GM10248 (cell line): Measurements from ENCODE around the gene FADS6.

ENCODE experiments used
- CTCF ChIA-PET: fragments of 300-600 bp; sonication (Branson Sonifier 250); formaldehyde crosslinking; extraction: SDS; loops from one replicate; lab custom pipeline; 2021; ENCODE audit warnings: antibody characterized with exemption; lab: Yijun Ruan, JAX
- POLR2A ChIA-PET: fragments of 350-650 bp; sonication (Branson Sonifier 250); formaldehyde crosslinking; extraction: SDS; loops from one replicate; lab custom pipeline; 2020; ENCODE audit warnings: antibody characterized with exemption; lab: Yijun Ruan, JAX
- DNase-seq: peaks from one replicate; pipeline ENCODE4 v3.0.0; 2012; ENCODE audit errors: extremely low spot score
- TF ChIP-seq, protein P1 (sequence below): IDR thresholded peaks from 2 replicates; pipeline ENCODE4 v1.5.1; 2012; ENCODE audit warnings: mild to moderate bottlenecking, low read depth; ENCODE audit errors: extremely low read depth, missing control alignments, control extremely low read depth

The FADS6 gene

DNA sequence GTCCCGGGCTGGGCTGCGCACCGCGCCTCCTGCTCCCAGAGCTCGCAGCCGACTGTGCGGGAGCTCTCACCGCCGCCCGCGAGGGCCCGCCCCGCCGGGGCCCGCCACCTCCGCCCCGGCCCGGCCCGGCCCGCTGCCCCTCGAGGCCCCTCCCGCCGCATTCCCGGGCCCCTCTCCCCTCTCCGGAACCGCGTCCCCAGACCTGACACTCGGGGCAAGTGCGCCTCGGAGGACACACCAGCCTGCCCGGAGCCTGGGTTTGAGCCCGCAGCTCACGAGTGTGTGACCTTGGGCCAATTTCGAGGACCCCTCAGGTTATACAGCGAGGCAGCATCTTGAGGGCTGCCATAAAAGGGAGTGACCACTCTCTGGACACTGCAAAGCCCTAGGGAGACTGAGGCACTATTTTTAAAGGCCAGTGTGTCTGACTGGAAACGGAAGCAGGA, 31.7 kb downstream of the FADS6 start:
- TF ChIP-seq, protein P1, sequence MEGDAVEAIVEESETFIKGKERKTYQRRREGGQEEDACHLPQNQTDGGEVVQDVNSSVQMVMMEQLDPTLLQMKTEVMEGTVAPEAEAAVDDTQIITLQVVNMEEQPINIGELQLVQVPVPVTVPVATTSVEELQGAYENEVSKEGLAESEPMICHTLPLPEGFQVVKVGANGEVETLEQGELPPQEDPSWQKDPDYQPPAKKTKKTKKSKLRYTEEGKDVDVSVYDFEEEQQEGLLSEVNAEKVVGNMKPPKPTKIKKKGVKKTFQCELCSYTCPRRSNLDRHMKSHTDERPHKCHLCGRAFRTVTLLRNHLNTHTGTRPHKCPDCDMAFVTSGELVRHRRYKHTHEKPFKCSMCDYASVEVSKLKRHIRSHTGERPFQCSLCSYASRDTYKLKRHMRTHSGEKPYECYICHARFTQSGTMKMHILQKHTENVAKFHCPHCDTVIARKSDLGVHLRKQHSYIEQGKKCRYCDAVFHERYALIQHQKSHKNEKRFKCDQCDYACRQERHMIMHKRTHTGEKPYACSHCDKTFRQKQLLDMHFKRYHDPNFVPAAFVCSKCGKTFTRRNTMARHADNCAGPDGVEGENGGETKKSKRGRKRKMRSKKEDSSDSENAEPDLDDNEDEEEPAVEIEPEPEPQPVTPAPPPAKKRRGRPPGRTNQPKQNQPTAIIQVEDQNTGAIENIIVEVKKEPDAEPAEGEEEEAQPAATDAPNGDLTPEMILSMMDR = no peak
- ChIA-PET POLR2A (interaction anchor here (0.6 kb wide), 1 partner anchor 70 kb away, joined by 3 read pairs; no protein-coding TSS in a partner anchor), CTCF (interaction anchor here (1.0 to 12.9 kb wide), 21 partner anchors 8 to 205 kb away, joined by 3 to 248 read pairs (median 9); partner anchors contain the start of genes FDXR and RAB37)
- DNase-seq = no peak

DNA sequence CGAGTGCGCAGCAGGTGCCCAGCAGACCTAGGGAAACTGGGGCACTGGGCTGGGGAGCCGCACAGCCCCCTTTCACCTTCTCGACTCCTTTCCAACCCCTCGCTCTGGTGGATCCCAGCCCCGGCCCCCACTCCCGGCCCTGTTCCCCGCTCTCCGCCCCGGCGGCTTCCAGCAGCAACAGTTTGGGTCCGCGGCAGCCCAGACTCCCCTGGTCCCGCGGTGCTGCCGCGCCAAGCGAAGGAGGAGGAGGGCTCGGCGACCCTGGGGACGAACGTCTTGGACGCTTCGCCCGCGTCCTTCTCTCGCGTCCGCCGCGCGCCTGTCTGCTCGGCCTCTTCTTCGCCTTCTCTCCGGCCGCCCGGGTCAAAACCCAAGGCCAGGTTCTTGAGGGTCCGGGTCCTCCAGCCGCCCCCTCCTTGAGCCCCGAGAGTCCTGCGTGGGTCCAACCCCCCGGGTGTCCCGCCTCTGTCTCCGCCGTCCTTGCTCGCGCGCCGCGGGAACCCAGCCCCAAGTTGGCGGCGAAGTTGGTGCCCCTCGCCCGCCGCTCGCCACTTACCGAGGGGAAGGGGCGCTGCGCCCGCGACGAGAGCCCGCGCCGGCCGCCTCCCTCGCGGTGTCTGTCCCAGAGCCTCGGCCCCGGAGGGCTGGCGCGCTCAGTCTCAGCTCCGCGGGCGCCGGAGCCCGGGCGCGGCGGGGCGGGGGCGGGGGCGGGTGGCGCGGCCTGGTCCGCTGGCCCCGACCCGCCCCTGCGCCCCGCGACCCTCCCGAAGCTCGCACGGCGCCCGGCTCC, 32.4 kb downstream of the FADS6 start:
- DNase-seq = no peak
- CTCF ChIA-PET = interaction anchor here (1.3 to 12.9 kb wide), 13 partner anchors 8 to 123 kb away, joined by 3 to 248 read pairs (median 16); partner anchors contain the start of genes FDXR and RAB37
- TF ChIP-seq, protein P1 = no peak
- POLR2A ChIA-PET = no interaction called here

DNA sequence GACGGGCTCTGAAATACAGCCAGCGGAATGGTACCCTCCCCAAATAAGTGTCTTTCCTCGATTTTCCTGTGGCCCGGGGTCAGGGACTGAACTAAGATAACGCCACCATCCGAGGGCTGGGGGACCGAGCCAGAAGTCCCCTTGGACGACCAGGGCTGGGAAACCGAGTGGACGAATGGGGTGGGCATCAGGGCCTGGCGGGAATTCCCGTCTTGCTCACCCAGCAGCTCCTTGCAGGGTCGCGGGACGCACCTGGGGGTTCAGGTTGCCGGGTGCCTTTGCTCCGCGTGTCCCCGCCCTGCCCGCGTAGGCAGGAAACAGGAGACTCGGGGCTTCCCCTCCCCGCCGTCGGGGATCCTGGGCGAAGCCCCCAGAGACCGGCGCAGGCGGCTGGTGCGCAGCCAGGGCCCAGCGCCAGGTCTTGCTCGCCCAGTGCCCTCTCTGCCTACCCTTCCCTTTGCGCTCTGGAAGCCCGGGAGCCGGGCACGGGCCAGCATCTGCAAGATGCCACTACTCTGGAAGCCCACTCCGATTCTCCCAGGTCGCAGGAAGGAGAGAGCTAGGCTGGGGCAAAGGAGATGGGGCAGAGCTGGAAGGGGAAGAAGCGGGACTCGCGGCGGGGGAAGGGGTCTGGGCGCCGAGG, 33.1 kb downstream of the FADS6 start:
- CTCF ChIA-PET = interaction anchor here (1.3 to 12.9 kb wide), 4 partner anchors 15 to 115 kb away, joined by 4 to 248 read pairs (median 82); partner anchors contain the start of gene FDXR
- TF ChIP-seq, protein P1 = no peak
- POLR2A ChIA-PET = no interaction called here
- no peak for DNase-seq

DNA sequence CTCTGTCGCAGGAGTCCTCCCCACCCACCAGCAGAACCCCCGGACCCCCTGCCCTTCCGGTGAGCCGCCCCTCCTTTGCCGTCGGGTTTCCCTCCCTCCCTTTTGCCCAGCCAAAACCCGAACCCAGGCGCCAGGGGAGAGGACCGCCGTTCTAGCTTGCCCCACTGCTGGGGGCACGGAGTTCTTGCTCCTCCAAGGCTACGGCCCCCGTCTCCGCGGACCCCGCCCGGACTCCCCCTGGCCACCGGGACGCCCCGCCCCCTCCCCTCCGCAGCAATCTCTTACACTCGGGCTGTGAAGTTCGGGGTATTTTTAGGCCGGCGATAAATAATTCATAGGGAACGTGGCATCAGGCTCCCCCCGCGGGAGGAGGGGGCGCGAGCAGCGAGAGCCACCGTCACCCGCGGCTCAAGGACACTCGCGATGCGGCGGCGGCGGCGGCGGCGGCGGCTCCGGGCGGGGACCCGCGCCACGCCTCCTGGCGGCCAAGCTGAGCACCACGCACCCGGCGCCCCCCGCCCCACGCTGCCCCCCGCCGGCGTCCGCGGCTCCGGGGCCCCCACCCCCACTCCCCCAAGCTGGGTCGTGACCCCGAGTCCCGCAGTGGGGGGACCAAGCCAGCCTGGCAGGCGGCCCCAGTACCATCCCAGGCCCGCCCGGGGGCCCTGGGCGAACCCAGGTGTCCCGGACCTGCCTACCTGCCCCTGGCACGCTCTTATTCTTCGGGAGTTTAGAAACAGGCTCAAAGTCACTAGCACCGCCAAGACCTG, 33.8 kb downstream of the FADS6 start, which contains the start of gene GRIN2C:
GRIN2C (minus strand) TSS at position 427 of the 770 bp plus-strand sequence. CDS start 4,793 bp downstream, outside the sequence.
- ChIA-PET CTCF (interaction anchor here (1.3 to 12.9 kb wide), 8 partner anchors 9 to 114 kb away, joined by 4 to 248 read pairs (median 8); partner anchors contain the start of gene FDXR), POLR2A (no interaction called here)
- TF ChIP-seq, protein P1 = peak; percentile 16
- DNase-seq = peak; percentile 53

DNA sequence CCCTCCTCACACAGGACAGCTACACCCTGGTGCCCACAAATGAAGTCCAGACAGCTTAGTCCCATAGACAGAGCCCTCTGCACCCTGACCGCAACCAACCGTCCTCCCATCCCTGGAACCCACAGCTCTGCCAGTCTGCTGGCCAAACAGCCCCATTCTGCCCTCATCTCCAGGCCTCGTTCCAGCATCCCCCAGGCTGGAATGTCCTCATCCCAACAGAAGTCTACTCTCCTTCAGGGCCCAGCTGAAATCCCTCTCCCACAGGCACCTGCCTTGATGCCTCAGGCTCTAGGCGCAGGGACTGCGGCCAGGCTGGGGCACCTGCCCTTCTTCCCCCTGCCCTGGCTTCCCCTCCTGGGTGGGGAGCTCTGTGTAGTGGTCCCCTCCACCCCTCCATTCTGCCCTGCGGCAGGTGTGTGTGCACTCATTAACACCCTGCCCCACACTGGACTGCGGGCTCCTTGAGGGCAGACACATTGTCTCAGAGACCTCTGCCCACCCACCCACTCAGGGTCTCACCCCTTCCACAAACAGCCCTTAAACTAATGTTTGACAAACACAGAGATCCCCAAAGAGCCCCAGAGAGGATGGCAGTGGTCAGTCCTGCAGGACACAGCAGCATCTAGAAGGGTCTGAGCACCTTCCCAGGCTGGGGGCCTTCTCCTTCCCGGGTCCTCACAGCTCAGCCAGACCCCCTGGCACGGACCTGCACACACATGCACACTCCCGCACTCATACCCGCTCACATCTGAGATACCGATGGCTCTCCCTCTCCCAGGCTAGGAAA, 34.6 kb downstream of the FADS6 start:
- no peak for DNase-seq
- TF ChIP-seq, protein P1 = no peak
- ChIA-PET CTCF (interaction anchor here (1.1 to 4.4 kb wide), 8 partner anchors 10 to 99 kb away, joined by 4 to 29 read pairs (median 6); partner anchors contain the start of gene FDXR), POLR2A (no interaction called here)
